ENCODE measurements around the gene VAV1.

DNA sequence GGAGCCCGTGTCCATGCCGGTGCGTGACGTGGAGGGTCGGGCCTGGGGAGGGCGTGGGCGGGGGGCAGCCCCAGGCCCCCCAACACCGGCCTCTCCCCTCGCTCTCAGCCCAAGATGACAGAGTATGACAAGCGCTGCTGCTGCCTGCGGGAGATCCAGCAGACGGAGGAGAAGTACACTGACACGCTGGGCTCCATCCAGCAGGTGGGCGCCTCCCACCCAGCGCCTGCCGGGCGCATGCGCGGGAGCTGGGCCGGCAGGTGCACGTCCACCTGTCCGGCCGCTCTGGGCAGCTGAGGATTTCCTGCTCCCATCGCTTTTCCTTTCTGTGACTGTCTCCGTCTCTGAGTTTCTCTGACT is 49.8 kb downstream of the VAV1 start:
- TF ChIP-seq POLR2AphosphoS5 (IDR thresholded peaks at IDR 0.05; ENCODE audit: low read depth, low read length) = no peak
- TF ChIP-seq, protein P1, sequence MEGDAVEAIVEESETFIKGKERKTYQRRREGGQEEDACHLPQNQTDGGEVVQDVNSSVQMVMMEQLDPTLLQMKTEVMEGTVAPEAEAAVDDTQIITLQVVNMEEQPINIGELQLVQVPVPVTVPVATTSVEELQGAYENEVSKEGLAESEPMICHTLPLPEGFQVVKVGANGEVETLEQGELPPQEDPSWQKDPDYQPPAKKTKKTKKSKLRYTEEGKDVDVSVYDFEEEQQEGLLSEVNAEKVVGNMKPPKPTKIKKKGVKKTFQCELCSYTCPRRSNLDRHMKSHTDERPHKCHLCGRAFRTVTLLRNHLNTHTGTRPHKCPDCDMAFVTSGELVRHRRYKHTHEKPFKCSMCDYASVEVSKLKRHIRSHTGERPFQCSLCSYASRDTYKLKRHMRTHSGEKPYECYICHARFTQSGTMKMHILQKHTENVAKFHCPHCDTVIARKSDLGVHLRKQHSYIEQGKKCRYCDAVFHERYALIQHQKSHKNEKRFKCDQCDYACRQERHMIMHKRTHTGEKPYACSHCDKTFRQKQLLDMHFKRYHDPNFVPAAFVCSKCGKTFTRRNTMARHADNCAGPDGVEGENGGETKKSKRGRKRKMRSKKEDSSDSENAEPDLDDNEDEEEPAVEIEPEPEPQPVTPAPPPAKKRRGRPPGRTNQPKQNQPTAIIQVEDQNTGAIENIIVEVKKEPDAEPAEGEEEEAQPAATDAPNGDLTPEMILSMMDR (IDR thresholded peaks at IDR 0.05) = no peak
